Activated effector memory CD4-positive, alpha-beta T cell treated with Interleukin-2 at 50 U/mL for 16 hours (primary cell): ENCODE results near the gene GPSM3.
A peak's percentile ranks its signal among the peaks of the same experiment; 100 is the strongest.

Experiments used
- DNase-seq: peaks from one replicate; pipeline ENCODE4 v3.0.0-alpha.2; 2020

GPSM3 gene

DNA sequence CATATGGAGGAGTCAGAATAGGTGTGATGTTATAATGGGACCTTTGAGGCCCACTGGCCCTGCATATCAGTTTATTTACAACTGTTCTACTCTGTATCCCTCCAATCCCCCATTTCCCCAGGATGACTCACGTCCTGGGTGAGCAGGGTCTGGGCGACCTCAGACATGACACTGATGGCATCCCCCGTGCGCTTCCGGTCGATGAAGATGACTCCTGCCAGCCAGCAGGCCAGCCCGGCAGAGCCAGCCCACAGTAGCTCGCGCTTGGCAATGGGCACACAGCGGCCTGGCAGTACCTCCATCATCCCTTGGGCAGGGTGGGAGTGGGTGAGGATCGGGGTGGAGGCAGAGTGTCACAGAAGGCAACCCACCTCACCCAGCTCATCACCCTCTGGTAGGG is 22.1 kb downstream of the GPSM3 start:
- no peak for DNase-seq

DNA sequence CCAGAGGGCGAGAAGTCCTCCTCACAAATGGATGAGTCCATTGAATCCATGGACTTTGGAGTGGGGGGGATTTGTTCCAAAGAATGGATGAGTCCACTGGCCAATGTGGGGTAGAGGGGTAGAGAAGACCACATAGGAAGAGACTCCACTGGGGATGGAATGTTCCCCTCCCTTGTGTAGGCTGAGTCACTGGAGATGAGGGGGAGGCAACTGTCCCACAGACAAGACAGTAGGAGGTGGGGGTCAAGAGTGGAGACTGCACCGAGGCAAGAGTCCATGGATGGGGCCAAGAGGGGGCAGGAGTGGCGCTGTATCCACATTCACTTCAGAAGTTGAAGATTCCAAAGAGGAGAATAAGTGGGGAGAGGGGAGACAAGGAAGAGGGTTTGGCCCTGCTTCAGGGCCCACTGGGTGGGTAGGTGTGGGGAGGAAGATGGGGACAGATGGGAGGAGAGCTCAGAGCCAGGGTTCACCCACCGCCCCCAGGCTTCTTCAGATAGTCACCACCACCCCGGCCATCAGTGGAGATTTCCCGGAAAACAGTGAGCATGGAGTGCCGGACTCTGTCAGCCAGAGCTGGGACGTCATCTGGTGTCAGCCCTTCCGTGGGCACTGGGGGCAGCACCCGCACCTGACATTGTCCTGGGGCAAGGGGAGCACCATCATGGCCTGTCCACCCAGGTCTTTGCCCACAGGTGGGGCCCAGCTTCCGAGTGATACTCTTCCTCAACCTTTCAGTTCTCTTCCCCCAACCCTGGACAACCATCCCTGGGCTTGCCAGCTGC is 23.4 kb downstream of the GPSM3 start:
- no peak for DNase-seq

DNA sequence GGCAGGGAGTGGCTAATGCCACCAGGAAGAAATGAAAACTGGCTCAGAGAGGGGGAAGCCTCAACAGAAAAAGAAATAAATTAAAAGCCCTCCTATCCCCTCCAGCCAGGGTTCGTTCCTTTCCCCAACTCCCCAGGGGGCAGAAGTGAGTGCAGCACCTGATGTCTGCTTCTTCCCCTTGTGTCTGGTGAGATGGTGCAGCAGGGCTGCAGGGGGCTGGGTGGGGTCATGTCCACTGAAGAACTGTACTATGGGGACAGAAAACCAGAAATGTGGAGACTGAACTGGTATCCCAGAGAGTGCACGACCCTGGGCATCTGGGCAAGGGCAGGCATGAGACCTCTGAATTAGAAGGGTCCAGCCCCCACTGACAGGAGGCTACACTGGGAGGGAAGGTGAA is 24.1 kb downstream of the GPSM3 start:
- DNase-seq, result no peak

DNA sequence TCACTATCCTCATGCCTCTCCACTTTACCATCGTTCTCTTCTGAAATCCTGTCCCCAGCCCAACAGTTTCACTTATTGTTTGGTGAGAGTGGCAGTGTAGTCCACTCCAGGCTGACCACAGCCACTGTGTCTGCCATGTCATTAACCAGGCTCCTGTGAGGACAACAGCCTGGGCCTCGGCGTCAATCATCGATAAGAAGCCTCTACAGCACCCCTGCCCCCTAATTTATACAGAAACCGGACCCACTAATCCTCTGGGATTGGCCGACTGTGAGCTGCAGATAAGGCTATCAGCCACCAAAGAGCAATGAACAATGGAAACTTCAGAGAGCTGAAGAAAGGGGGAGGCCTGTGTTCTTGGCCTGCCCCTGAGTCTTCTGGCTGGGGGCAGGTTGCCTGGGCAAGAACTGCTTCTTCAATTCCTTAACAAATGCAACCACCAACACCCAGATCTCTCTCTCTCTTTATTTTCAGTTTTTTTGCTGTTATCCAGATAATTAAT is 24.6 kb downstream of the GPSM3 start:
- no peak for DNase-seq

DNA sequence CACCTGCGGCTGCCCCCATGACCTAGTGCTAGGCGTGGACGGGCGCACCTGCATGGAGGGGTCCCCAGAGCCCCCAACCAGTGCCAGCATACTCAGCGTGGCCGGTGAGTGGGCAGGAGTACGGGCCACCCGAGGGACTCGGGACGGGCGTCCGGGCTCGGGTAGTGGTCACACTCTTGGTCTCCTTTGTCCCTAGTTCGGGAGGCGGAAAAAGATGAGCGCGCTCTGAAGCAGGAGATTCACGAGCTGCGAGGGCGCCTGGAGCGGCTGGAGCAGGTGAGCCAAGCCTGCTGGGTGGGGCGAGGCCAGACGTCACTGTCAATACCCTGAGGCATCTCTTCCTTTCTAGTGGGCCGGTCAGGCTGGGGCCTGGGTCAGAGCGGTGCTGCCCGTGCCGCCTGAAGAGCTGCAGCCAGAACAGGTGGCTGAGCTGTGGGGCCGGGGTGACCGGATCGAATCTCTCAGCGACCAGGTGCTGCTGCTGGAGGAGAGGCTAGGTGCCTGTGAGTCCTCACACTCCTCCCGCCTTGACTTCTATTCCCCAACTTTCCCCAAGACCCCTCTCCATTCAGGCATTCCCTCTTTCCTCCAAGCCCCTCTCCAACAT is 25.2 kb downstream of the GPSM3 start:
- DNase-seq, result no peak

DNA sequence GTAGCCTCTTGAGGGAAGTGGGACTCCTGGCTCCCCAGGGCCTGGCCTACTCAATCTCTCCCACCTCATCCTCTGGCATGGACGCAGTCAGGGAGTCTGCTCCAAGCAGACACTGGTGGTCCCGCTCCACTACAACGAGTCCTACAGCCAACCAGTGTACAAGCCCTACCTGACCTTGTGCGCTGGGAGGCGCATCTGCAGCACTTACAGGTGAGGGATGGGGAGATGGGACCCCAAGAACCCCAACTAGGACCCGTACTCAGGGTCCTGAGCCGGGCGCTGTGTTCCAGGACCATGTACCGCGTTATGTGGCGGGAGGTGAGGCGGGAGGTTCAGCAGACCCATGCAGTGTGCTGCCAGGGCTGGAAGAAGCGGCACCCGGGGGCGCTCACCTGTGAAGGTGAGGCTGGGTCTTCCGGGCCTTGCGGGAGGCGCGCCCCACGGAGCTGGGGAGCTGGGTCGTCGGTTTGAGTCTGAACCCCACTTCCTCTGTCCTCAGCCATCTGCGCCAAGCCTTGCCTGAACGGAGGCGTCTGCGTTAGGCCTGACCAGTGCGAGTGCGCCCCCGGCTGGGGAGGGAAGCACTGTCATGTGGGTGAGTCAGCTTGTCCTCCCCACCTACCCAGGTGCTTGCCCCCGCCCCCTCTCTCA is 25.9 kb downstream of the GPSM3 start:
- DNase-seq, result no peak

DNA sequence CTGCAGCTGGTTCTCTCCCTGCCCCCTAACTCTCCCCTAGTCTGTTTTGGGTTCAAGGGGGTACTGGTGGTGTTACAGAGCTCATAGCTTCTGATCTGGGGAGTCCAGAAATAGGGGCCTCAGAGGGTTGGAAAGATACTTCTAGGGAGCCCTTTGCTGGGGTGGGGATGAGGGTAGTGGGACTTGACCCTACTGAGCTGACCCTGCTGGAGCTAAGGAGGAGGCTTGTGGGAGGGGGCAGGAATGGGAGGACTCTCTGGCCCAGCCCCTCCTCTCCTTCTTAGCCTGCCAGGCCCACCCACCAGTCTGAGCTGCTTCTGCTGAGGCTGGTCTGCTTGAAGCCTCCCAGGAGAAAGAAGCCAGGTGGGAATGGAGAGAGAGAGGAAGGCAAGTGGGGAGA is 28.1 kb downstream of the GPSM3 start, which contains the start of gene EGFL8:
EGFL8 (plus strand) TSS at position 301 of the 400 bp plus-strand sequence. CDS start 1,571 bp downstream, outside the sequence.
- DNase-seq, result no peak

DNA sequence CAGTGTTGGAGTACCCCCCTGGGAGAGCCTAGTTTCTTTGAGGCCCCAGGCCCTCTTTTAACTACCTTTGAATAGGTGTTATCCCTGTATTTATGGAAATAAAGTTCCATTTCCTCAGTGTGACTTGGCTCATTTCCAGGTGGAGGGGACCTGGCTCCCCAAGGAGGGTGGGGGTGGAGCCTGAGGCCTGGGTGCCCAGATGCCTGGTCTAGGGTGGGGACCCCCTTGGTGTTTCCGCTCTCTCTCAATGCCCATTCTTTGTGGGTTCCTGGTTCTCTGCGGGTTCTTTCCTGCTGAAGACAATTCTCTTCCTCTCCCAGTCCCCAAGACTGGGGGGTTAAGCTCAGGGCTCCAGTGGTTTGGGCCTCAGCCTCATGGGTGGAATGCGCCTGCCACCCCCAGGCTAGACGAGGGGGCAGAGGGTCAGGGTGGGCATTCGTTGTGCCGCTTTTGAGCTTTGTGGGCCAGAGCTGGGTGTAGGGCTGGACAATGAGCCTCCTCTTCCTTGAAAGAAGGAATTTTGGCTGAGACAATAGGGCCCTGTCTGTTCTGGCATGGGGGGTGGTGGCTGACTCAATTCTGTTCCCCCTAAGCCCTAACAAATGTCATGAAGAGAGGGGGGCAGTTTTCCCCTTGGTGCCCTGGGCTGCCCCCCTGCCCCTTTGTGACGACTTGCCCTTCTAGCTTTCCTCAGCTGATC is 28.7 kb downstream of the GPSM3 start:
- DNase-seq, result no peak

DNA sequence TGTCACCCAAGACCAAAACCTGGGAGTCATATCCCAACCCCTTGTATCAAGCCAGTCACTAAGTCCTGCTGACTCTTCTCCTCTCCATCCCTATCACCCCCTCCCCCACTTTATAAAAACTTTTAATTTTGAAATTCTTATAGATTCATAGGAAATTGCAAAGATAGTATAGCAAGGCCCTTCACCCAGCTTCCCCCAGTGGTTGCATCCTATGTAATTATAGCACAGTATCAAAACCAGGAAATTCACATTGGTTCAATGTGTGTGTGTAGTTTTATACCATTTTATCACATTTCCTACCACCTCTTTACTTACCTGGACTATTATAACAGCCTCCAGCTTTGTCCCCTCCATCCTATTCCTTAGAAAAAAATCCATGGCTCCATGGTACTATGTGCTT is 34.4 kb downstream of the GPSM3 start:
- DNase-seq, result no peak

DNA sequence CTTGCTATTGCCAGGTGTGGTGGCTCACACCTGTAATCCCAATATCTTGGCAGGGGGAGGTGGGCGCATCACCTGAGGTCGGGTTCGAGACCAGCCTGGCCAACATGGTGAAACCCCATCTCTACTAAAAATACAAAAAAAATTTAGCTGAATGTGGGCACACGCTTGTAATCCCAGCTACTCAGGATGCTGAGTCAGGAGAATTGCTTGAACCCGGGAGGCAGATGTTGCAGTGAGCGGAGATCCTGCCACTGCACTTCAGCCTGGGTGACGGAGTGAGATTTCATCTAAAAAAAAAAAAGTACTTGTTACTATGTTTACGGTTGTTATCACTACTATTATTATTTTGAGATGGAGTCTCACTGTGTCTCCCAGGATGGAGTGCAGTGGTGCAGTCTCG is 35.6 kb downstream of the GPSM3 start:
- DNase-seq, result no peak

DNA sequence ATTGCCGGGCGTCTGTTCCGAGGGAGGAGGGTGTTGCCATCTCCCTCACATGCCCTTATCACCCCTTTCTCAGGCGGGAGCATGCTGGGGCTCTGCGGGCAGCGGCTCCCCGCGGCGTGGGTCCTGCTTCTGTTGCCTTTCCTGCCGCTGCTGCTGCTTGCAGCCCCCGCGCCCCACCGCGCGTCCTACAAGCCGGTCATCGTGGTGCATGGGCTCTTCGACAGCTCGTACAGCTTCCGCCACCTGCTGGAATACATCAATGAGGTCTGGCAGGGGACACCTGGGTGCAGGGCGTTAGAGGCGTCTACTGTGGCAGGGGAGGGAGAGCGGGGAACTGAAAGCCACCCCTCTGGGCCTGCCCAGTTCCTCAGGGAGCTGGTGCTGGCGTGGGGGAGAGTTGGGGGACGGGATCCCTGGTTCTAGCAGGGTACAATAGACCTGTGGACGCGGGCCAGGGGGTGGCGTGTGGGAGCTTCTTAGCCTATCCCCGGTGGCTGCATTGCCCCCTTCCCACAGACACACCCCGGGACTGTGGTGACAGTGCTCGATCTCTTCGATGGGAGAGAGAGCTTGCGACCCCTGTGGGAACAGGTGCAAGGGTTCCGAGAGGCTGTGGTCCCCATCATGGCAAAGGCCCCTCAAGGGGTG is 37.8 kb downstream of the GPSM3 start:
- DNase-seq, result peak; percentile 53

DNA sequence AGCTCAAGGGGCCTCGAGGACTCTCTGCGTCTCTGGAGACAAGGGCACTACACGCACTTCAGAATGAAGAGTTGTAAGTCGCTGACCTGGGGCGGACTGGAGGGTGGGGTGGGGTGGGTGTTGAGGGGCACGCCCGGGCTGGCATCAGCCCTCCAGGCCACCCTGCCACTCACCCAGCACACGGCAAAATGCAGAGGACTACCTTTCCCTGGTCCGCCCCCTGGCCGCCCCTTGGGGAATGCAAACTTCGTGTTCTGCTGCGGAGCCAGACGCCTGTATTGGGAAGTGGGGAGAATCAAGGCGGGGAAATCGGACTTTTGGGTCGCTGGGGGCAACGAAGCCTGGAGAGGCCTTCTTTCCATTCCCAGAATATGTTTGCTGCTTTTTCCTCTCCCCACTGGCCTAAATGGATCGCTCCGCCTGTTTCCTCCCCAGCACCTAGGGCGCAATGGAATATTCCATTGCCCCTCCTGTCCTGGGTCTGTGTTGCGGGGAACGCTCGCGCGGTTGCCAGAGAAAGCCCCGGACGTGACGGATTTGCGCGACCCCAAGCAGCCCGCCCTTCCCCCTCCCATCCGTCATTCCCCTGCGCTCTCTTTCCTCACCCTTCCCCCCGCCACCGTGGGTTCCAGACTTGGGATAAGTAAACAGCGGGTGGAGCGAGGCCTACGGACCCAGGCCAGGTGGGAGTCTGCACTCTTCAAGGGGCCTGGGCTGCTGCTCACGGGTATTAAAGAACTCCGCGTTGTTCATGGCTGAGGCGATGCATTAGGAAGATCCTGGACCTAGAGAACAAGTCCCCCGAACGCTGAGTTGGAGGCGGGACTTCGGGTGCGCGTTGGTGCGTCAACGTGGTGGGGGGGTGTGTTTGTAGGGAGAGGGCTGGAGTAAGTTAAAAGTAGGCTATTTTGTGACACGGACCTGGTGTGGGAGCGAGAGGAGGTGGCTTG is 38.6 kb downstream of the GPSM3 start, which contains the start of gene PPT2:
PPT2 (plus strand) TSS at position 578 of the 950 bp plus-strand sequence. CDS start 454 bp downstream, outside the sequence.
- peak; percentile 45 for DNase-seq

DNA sequence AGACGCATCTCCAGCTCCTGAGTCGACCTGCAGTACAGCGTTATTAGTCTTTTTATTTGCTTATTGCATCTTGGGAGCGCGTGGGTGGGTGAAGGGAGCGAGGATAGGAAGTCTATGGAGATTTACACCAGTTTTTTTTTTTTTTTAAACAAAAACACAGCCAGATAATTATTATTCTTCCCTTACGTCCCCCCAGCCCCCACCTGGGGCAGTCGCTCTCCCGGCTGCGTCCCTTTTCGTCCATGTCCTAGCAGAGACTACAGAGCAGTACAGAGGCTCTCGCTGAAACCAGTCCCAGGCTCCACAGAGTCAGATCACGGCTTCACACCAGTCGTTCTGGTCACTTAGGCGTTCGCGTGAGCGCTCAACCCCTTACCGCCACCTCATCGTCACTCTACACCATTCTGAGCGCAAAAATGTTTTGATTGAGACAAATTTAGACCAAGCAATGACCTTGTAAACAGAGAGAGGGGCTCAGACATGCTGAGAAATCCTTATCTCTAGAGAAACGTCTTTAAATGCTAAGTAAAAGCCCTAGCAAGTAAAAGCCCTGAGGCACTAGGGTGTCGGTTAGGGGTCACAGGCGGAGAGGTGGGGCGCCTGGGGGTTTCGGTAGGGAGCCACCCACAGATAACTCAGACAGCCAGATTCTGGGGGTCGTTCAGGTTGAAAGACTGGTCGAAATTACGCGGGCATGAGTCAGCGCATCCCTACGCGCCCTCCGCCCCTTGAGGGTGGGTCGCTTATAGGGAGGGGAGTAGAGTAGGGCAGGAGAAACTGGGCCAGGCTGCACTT is 39.5 kb downstream of the GPSM3 start:
- DNase-seq, result no peak

DNA sequence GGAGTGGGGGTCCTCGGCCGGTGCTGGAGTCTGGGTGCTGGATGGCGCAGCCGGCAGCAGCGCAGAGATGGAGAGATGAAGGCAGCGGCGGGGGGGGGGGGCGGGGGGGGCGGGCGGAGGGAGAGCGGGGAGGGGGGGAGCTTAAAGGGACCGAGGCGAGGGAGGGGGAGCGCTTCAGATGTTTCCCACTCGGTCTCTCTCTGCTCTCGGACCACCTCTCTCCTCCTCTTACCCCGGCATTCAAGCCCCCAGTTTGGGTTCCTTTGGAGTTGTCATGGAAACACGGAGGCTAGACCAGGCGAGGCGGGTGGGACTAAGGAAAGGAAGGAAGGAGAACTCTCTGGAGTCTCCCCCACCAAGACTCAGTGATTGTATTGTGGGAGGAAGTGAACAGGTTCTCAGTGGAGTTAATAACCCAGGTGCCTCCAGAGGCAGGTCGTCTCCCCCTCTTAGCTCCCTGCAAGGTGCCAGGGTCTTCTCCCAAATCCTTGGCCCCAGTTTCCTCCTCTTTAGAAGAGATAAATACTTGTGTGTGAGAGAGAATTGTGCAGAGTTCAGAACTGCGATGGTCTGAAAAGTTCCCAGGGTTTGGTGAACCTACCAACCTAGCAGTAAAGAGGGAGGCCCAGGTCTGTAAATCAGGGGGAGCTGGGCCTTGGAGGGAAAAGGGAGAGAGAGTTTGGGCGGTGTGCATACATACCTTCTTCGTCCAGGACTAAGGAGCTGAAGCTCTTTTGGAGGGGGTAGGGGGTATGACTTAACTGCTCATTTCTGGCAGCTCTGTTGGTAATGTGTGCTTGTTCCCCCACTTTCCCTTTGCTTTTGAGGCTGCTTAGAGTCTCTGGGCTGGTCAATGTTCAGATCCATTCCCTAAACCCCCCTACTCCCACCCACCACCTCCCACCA is 40.3 kb downstream of the GPSM3 start, which contains the start of gene PRRT1:
PRRT1 (minus strand) TSS at position 77 of the 906 bp plus-strand sequence. CDS start 112 bp downstream, outside the sequence.
- no peak for DNase-seq

DNA sequence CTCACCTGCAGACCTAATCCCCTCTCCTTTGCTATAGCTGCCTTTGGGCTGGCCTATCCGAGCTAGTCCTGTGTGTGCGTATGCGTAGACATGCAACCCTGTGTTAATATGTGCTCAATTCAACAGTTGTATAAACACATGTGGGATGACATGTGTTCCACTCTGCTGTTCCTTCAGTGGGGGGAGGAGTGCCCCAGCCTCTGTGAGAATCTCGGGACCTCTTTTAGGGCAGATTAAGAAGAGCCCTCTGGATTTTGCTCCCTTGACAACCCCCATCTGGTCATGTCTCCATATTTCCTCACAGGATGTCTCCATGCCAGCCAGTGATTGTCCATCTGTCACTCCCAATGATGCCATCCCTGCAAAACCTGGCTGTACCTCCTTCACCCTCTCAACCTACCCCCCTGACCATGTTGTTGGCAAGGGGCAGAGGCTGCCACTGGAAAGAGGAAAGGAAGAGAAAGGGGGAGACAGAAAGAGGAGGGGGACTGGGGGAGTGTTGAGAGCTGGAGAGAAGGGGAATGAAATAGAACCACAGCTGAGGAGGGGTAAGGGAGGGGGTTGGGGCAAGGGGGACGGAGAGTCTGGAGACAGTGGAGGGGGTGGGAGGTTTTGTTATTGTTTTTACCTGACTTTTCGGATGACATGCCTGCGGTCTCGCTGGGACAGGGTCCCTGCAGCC is 41.1 kb downstream of the GPSM3 start:
- DNase-seq, result no peak

DNA sequence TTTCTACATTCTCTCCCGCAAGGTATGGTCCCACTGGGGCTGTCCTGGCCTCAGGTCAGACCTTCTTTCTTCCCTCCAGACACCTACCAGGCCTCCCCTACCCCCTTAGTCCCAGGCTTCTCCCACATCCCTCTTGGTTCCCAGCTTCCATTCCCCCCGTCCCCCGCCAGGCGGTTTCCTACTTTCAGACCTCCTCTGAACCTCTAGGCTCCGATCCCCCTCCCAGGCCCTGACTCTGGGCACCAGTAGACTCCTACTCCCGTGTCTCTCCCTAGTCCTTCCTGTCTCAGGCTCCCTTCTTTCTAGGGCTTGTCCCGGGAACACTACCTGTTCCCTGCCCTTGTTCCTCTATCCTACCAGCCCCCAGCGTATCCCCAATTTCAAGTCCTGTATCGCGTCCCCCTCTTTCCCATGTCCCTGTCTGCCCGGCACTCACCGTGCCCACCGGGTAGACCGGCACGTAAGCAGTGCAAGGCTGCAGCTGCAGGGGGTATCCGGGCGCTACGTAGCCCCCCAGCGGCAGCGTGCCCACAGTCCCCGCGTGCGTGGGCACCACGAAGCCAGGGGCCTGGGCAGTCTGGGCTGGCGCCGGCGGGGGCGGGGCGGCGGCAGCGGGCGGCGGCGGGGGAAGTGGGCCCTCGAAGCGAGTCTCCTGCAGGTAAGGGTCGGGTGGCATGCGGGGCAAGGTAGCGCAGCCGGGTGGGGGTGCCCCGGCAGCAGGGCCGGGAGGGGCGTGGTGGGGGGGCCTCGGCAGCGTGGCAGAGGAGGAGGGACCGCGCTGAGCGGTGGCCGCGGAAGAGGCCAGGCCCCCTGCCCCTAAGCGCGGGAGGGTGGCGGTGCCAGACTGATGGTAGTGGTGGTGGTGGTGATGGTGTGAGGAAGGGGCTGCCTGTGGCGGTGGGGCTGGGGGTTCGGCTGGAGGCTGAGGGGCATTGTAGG is 42.2 kb downstream of the GPSM3 start:
- DNase-seq, result no peak

DNA sequence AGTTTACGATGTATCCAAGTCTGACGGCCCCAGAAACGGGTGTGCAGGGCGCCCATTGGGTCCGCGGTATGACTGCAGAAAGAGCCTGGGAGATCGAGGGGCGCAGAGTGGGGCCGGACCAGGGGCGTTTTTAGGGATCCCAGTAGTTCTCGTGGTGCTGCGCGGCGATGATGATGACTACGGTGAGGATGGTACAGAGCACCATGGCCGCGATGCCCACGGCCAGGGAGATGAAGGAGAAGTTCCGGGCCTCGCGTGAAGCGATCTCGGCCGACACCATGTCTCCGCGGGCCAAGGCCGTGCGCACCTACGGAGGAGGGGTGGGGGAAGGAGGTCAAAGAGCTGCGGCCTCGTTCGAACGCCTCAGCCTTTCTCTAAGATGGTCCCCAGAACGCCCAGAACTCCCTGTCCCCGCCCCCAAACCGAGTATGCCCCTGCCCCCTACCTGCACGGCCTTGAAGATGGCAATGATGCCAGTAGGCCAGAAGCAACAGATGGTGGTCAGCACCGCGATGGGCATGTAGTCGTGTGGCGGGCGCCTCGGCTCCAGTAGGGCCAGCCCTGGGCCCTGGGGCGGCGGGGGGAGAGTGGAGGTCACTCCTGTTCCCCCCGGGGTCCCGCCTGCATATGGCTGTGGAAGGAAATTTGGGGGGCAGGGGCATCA is 43.2 kb downstream of the GPSM3 start:
- DNase-seq, result no peak
